Activated T-helper 1 cell treated with anti-CD3 and anti-CD28 coated beads, Interleukin-12 subunit alpha, Interleukin-12 subunit beta, Interleukin-2, Interleukin-4 antibody, amounts not matched to agents 30 ng/mL and 10 ng/mL and 1 ng/mL, durations not matched to agents 14 hours and 24 hours and 36 hours (primary cell): Measurements from ENCODE around the gene FRA10AC1. TPM values are rescaled to one million over a fixed set of nuclear protein-coding genes. Genes with fewer than 3 reads are reported as not detected.
A peak's percentile ranks its signal among the peaks of the same experiment; 100 is the strongest.

Experiments
- DNase-seq: peaks from one replicate; pipeline ENCODE4 v3.0.0; 2021; ENCODE audit warnings: low spot score
- H3K27ac Mint-ChIP-seq: one replicate; pipeline ENCODE4 v1.8.0; 2021; ENCODE audit warnings: mild to moderate bottlenecking, mixed read lengths
- H3K27me3 Mint-ChIP-seq: one replicate; pipeline ENCODE4 v1.8.0; 2022; ENCODE audit warnings: mild to moderate bottlenecking, moderate library complexity, mixed read lengths; ENCODE audit not compliant: insufficient read depth
- H3K36me3 Mint-ChIP-seq: one replicate; pipeline ENCODE4 v1.8.0; 2021; ENCODE audit warnings: low read depth, mixed read lengths
- H3K4me1 Mint-ChIP-seq: one replicate; pipeline ENCODE4 v1.8.0; 2021; ENCODE audit warnings: low read depth, mixed read lengths
- H3K4me3 Mint-ChIP-seq: one replicate; pipeline ENCODE4 v1.8.0; 2021; ENCODE audit warnings: mild to moderate bottlenecking, moderate library complexity, mixed read lengths
- H3K9me3 Mint-ChIP-seq: one replicate; pipeline ENCODE4 v1.8.0; 2021; ENCODE audit warnings: mixed read lengths
- intact Hi-C: fragments of 100-400 bp; cut with micrococcal nuclease; formaldehyde crosslinking; loops from one replicate; pipeline ENCODE4 v1.15.1; 2024
- total RNA-seq: library from RNA; stranded (reverse); gene quantifications from 2 replicates; pipeline ENCODE4 v1.2.3, GENCODE V29; 2022

The FRA10AC1 gene
- 25.9 and 28.2 TPM in 2 replicates for total RNA-seq

DNA sequence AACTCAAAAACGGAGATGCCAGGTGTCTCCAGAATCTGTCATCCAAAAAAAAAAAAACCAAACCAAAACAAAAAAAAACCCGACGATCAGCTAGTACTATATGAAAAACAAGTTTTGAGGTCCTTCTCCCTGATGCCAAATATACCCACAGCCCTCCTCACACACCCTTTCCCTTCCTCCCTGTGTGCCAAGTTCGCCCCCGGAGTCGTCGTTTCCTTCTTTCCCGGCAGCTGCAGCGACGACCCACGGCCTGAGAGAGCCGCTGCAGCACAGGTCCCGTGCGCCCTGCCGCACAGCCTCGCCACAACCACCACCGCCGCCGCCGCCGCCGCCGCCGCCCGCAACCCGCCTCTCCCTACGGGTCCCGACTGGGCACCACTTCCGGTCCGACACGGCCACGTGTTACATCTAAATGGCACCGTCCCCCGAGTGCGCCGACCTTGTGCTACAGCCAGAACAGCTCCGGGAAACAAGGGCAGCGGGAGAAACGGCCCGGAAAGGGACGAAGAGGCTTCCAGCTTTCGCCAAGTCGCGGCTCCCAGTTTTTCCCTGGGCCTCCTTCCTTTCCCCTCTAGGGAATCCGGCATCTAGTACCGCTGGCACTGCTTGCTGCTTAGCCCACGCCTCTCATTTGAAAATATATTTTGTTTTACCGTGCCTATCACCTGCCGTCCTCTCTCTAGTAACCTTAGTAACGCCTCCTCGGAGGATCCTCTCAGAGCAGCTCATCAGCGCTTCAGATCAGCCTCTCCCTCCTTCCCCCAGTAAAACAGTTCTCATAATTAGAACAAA is at the start of gene FRA10AC1:
TSS of gene FRA10AC1 (minus strand) at position 383 of the 792 bp plus-strand sequence. CDS start 2,486 bp downstream, outside the sequence.
- H3K9me3 Mint-ChIP-seq: no peaks in the 10 kb centered on the region
- no peak within 1 kb of the TSS for H3K4me3 Mint-ChIP-seq
- intact Hi-C loops: loop anchor here (1.0 to 10.0 kb wide), 10 partner anchors 114 to 1412 kb away; partner anchors contain the start of genes CEP55, CPEB3, EXOC6 and IDE
- DNase-seq: peak; percentile 86
- no peaks in the 10 kb centered on the region for H3K27me3 Mint-ChIP-seq
- H3K27ac Mint-ChIP-seq: no peak within 1 kb of the TSS
- H3K36me3 Mint-ChIP-seq: peaks cover 10% of the 10 kb centered on the region
- H3K4me1 Mint-ChIP-seq: peaks cover 19% of the 10 kb centered on the region

GRCh38 chr10:93751832-93752231 is 49.4 kb upstream of the FRA10AC1 start:
- Mint-ChIP-seq H3K27ac (no peak overlapping the region), H3K27me3 (peaks cover 23% of the 10 kb centered on the region), H3K9me3 (no peaks in the 10 kb centered on the region), H3K4me1 (no peaks in the 10 kb centered on the region), H3K36me3 (no peaks in the 10 kb centered on the region), H3K4me3 (no peak overlapping the region)
- intact Hi-C loops: no loop called here
- DNase-seq: no peak

DNA sequence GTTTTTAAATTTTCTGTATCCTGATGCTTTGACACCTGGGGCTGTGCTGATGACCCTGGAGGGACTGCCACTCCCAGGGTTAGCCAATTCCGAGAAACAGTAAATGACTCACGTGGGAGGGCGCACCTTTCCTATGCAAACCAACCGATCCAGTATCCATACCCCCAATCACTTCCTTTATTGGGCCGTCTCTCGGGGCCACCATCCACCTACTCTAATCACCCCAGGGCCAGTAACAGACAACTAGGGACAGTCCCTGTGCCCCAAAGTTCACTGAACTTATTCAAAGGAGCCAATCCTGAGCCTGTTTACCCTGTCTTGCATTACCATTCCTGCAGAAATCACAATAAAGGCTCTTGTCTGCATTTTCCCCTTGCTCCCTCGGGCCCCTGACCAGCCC is 48.7 kb upstream of the FRA10AC1 start:
- intact Hi-C loops: no loop called here

GRCh38 chr10:93749218-93749799 is 46.9 kb upstream of the FRA10AC1 start:
- intact Hi-C loops: no loop called here
- Mint-ChIP-seq H3K36me3 (no peaks in the 10 kb centered on the region), H3K27me3 (peaks cover 19% of the 10 kb centered on the region), H3K4me3 (no peak overlapping the region), H3K27ac (no peak overlapping the region), H3K4me1 (no peaks in the 10 kb centered on the region), H3K9me3 (no peaks in the 10 kb centered on the region)
- DNase-seq: no peak

More for the DNA sequence above, 48.7 kb upstream of the FRA10AC1 start:
- H3K36me3 Mint-ChIP-seq: no peaks in the 10 kb centered on the region
- peaks cover 21% of the 10 kb centered on the region for H3K27me3 Mint-ChIP-seq
- no peak for DNase-seq
- H3K4me1 Mint-ChIP-seq: no peaks in the 10 kb centered on the region
- H3K9me3 Mint-ChIP-seq: no peaks in the 10 kb centered on the region
- no peak overlapping the region for H3K4me3 Mint-ChIP-seq
- H3K27ac Mint-ChIP-seq: no peak overlapping the region

- Mint-ChIP-seq H3K4me3 (no peak overlapping the region), H3K9me3 (no peaks in the 10 kb centered on the region), H3K27ac (no peak overlapping the region), H3K36me3 (no peaks in the 10 kb centered on the region), H3K4me1 (no peaks in the 10 kb centered on the region), H3K27me3 (peaks cover 19% of the 10 kb centered on the region)
- intact Hi-C loops: no loop called here
- no peak for DNase-seq
Measured at GRCh38 chr10:93746844-93747284, 44.5 kb upstream of the FRA10AC1 start.

- H3K9me3 Mint-ChIP-seq: no peaks in the 10 kb centered on the region
- no peaks in the 10 kb centered on the region for H3K4me1 Mint-ChIP-seq
- DNase-seq: no peak
- H3K27ac Mint-ChIP-seq: no peak overlapping the region
- intact Hi-C loops: no loop called here
- H3K4me3 Mint-ChIP-seq: no peak overlapping the region
- H3K27me3 Mint-ChIP-seq: peaks cover 15% of the 10 kb centered on the region
- H3K36me3 Mint-ChIP-seq: no peaks in the 10 kb centered on the region
Measured at GRCh38 chr10:93745408-93746065, 43.1 kb upstream of the FRA10AC1 start.

GRCh38 chr10:93742633-93743349 is 40.4 kb upstream of the FRA10AC1 start:
- H3K27ac Mint-ChIP-seq: no peak overlapping the region
- intact Hi-C loops: no loop called here

DNA sequence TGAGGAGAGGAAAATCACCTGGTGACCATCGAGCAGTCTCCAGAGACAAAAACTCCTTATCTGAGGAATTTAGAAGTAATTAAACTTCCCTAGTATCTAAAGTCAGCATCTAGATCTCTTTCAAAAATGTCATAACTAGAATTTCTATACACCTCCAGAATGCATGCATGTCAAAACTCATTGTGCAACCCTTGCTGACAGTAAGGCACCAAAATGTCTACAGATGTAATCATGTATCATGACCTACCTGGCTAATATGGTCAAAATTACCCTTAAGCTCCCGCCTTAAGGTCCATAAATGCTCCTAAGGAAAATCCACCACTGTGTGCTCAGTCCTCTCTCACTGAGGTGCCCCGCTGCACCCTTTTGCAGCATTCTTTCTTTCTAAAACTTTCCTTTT is 39.0 kb upstream of the FRA10AC1 start:
- no peak overlapping the region for H3K27ac Mint-ChIP-seq
- H3K36me3 Mint-ChIP-seq: no peaks in the 10 kb centered on the region
- H3K4me1 Mint-ChIP-seq: no peaks in the 10 kb centered on the region

More at GRCh38 chr10:93742633-93743349, 40.4 kb upstream of the FRA10AC1 start:
- Mint-ChIP-seq H3K4me3 (no peak overlapping the region), H3K27me3 (peaks cover 8% of the 10 kb centered on the region), H3K4me1 (no peaks in the 10 kb centered on the region), H3K9me3 (no peaks in the 10 kb centered on the region), H3K36me3 (no peaks in the 10 kb centered on the region)
- DNase-seq: no peak

DNA sequence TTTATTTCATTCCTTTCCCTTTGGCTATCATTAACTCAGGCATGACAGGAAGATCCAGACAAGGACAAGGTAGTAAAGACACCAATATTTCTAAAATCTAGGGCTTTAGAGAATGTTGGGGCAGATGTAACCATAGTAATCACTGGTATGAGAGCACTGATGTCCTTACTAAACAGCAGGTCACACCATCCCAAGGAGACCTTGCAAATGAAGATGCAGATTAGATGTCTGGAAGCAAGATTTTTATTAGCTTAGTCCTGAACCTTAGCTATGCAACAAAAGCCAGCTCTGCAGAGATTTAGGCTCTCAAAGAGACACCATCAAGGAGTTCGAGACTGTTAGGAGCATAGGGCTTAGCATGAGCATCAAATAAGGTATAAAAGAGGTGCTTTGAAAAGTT is 23.6 kb upstream of the FRA10AC1 start:
- Mint-ChIP-seq H3K27ac (no peak overlapping the region), H3K4me1 (peaks cover under 1% of the 10 kb centered on the region), H3K9me3 (no peaks in the 10 kb centered on the region), H3K4me3 (no peak overlapping the region), H3K27me3 (peaks cover 29% of the 10 kb centered on the region), H3K36me3 (no peaks in the 10 kb centered on the region)
- no peak for DNase-seq
- intact Hi-C loops: no loop called here

More for the DNA sequence above, 39.0 kb upstream of the FRA10AC1 start:
- intact Hi-C loops: no loop called here
- Mint-ChIP-seq H3K9me3 (no peaks in the 10 kb centered on the region), H3K27me3 (peaks cover 12% of the 10 kb centered on the region), H3K4me3 (no peak overlapping the region)
- DNase-seq: no peak

DNA sequence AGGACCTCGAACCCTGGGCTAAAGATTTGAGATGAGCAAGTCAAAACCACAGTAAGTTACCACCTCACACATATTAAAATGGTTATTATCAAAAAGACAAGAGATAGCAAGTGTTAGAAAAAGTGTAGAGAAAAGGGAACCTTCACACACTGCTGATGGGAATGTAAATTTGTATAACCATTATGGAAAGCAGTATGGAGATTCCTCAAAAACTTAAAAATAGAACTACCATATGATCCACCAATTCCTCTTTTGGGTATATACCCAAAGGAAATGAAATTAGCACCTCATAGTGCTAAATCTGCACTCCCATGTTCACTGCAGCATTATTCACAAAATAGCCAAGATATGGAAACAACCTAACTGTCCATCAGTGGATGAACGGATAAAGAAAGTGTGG is 20.8 kb upstream of the FRA10AC1 start:
- intact Hi-C loops: no loop called here
- Mint-ChIP-seq H3K4me3 (no peak overlapping the region), H3K36me3 (no peaks in the 10 kb centered on the region), H3K9me3 (no peaks in the 10 kb centered on the region), H3K27me3 (peaks cover 34% of the 10 kb centered on the region), H3K4me1 (peaks cover 6% of the 10 kb centered on the region), H3K27ac (no peak overlapping the region)
- DNase-seq: no peak

- Mint-ChIP-seq H3K36me3 (no peaks in the 10 kb centered on the region), H3K4me1 (peaks cover 6% of the 10 kb centered on the region), H3K9me3 (no peaks in the 10 kb centered on the region), H3K27ac (no peak overlapping the region), H3K4me3 (no peak overlapping the region), H3K27me3 (peaks cover 31% of the 10 kb centered on the region)
- intact Hi-C loops: no loop called here
- DNase-seq: no peak
Measured at GRCh38 chr10:93722550-93722949, 20.2 kb upstream of the FRA10AC1 start.

- Mint-ChIP-seq H3K36me3 (no peaks in the 10 kb centered on the region), H3K4me3 (no peak overlapping the region), H3K4me1 (peaks cover 6% of the 10 kb centered on the region), H3K27me3 (peaks cover 18% of the 10 kb centered on the region), H3K27ac (no peak overlapping the region), H3K9me3 (no peaks in the 10 kb centered on the region)
- intact Hi-C loops: no loop called here
- DNase-seq: no peak
Measured at GRCh38 chr10:93719901-93720300, 17.5 kb upstream of the FRA10AC1 start.
